ENCODE results near the gene LRP1. TPM values are rescaled to one million over a fixed set of nuclear protein-coding genes. Genes with fewer than 3 reads are reported as not detected.

The LRP1 gene
- total RNA-seq, 1 experiment from 2014 or later = 9.0 TPM

- in situ Hi-C loops (cut with HindIII; ENCODE audit: low pct_unique_long_range_greater_than_20kb, low sequenced_read_pairs) = no loop called here
- no peak for ATAC-seq
- Histone ChIP-seq H3K36me3 (ENCODE audit: control insufficient read depth, insufficient read depth, low read length) (no peaks in the 10 kb centered on the region), H3K27ac (ENCODE audit: low read length) (no peak overlapping the region), H3K4me3 (ENCODE audit: low read depth in 2 of 2, low read length in 2 of 2) (no peak overlapping the region), H3K27me3 (ENCODE audit: control insufficient read depth, insufficient read depth, low read length) (no peaks in the 10 kb centered on the region), H3K4me1 (ENCODE audit: control insufficient read depth, insufficient read depth, low read length) (no peaks in the 10 kb centered on the region), H3K9me3 (ENCODE audit: control insufficient read depth, insufficient read depth, low read depth, low read length) (no peaks in the 10 kb centered on the region)
- intact Hi-C loops (cut with micrococcal nuclease; ENCODE audit: unreplicated experiment) = no loop called here
- POLR2A ChIA-PET = no interaction called here
- TF ChIP-seq SIN3A (IDR thresholded peaks at IDR 0.05; ENCODE audit: borderline replicate concordance, insufficient read depth, low read depth, low read length) (no peak), CTCF (IDR thresholded peaks at IDR 0.05) (no peak)
- CTCF ChIA-PET = interaction anchor here (0.5 kb wide), 1 partner anchor 71 kb away, joined by 3 read pairs; the partner anchor contains the start of gene LRP1
- DNase-seq (ENCODE audit: low read depth, low spot score) = no peak
- no TSS peak for BruUV-seq (replicated peaks)
These were observed 70.9 kb downstream of the LRP1 start for GRCh38 chr12:57199191-57199590.

GRCh38 chr12:57200497-57200896 is 72.2 kb downstream of the LRP1 start:
- TF ChIP-seq REST (IDR thresholded peaks at IDR 0.05; ENCODE audit: insufficient read depth in 1 of 2, low read depth in 2 of 2, low read length in 1 of 2) (no peak), POLR2AphosphoS5 (IDR thresholded peaks at IDR 0.05; ENCODE audit: low read depth, low read length) (no peak)
- DNase-seq (ENCODE audit: low read depth, low spot score) (no peak), ATAC-seq (no peak)
- Histone ChIP-seq H3K9me3 (ENCODE audit: control insufficient read depth, insufficient read depth, low read depth, low read length) (no peaks in the 10 kb centered on the region), H3K4me1 (ENCODE audit: control insufficient read depth, insufficient read depth, low read length) (no peaks in the 10 kb centered on the region), H3K4me3 (ENCODE audit: low read depth in 2 of 2, low read length in 2 of 2) (no peak overlapping the region), H3K36me3 (ENCODE audit: control insufficient read depth, insufficient read depth, low read length) (no peaks in the 10 kb centered on the region), H3K27me3 (ENCODE audit: control insufficient read depth, insufficient read depth, low read length) (no peaks in the 10 kb centered on the region), H3K27ac (ENCODE audit: low read length) (no peak overlapping the region)
- ChIA-PET POLR2A (no interaction called here), CTCF (no interaction called here)
- no TSS peak for BruUV-seq (replicated peaks)
- in situ Hi-C loops (cut with HindIII; ENCODE audit: low pct_unique_long_range_greater_than_20kb, low sequenced_read_pairs) = no loop called here
- intact Hi-C loops (cut with micrococcal nuclease; ENCODE audit: unreplicated experiment) = no loop called here

GRCh38 chr12:57201219-57201618 is 72.9 kb downstream of the LRP1 start:
- ATAC-seq (no peak), DNase-seq (ENCODE audit: low read depth, low spot score) (no peak)
- TF ChIP-seq TCF7L2 (IDR thresholded peaks at IDR 0.05; ENCODE audit: low read depth, low read length) = no peak
- no peak for TF ChIP-seq CTCF (IDR thresholded peaks at IDR 0.05)
- TF ChIP-seq SIN3A (IDR thresholded peaks at IDR 0.05; ENCODE audit: borderline replicate concordance, insufficient read depth, low read depth, low read length) = no peak
- TF ChIP-seq POLR2AphosphoS5 (IDR thresholded peaks at IDR 0.05; ENCODE audit: low read depth, low read length) = no peak
- no peak for TF ChIP-seq REST (IDR thresholded peaks at IDR 0.05; ENCODE audit: insufficient read depth in 1 of 2, low read depth in 2 of 2, low read length in 1 of 2)
- Histone ChIP-seq H3K36me3 (ENCODE audit: control insufficient read depth, insufficient read depth, low read length) (no peaks in the 10 kb centered on the region), H3K4me3 (ENCODE audit: low read depth in 2 of 2, low read length in 2 of 2) (no peak overlapping the region), H3K27me3 (ENCODE audit: control insufficient read depth, insufficient read depth, low read length) (no peaks in the 10 kb centered on the region), H3K27ac (ENCODE audit: low read length) (no peak overlapping the region), H3K9me3 (ENCODE audit: control insufficient read depth, insufficient read depth, low read depth, low read length) (no peaks in the 10 kb centered on the region), H3K4me1 (ENCODE audit: control insufficient read depth, insufficient read depth, low read length) (no peaks in the 10 kb centered on the region)
- in situ Hi-C loops (cut with HindIII; ENCODE audit: low pct_unique_long_range_greater_than_20kb, low sequenced_read_pairs) (no loop called here), intact Hi-C loops (cut with micrococcal nuclease; ENCODE audit: unreplicated experiment) (no loop called here)
- ChIA-PET CTCF (no interaction called here), POLR2A (no interaction called here)
- no TSS peak for BruUV-seq (replicated peaks)
